Suprapubic skin (tissue), 4 donors: Measurements from ENCODE around the gene XXYLT1.

Experiments used
- CTCF ChIP-seq, 2 donors: fragments of 200-600 bp in 1 of 2; fragments of 450-650 bp in 1 of 2; sonication (generic) in 1 of 2; IDR thresholded peaks; one replicate each; pipeline ENCODE4 v1.5.1; 2016 to 2019; ENCODE audit warnings: antibody characterized with exemption in 2 of 2, mild to moderate bottlenecking in 1 of 2, moderate library complexity in 1 of 2
- POLR2A ChIP-seq, 2 donors: fragments of 450-650 bp; IDR thresholded peaks; one replicate each; pipeline ENCODE4 v1.6.1; 2017; ENCODE audit warnings: antibody characterized with exemption in 2 of 2, mild to moderate bottlenecking in 2 of 2, moderate library complexity in 2 of 2
- POLR2AphosphoS5 ChIP-seq, 3 donors: sonication (generic); formaldehyde crosslinking; IDR thresholded peaks; one replicate each; pipeline ENCODE4 v1.6.1; 2017; ENCODE audit warnings: antibody characterized with exemption in 3 of 3

GRCh38 chr3:195245531-195245951 is 25.4 kb downstream of the XXYLT1 start:
- TF ChIP-seq CTCF (IDR thresholded peaks at IDR 0.05), result no peak
- no peak for TF ChIP-seq POLR2A (IDR thresholded peaks at IDR 0.05)
- no peak for TF ChIP-seq POLR2AphosphoS5 (IDR thresholded peaks at IDR 0.05)
